PC-3 (cell line): Measurements from ENCODE around the gene ATF7. TPM values are rescaled to one million over a fixed set of nuclear protein-coding genes. Genes with fewer than 3 reads are reported as not detected.
A peak's percentile ranks its signal among the peaks of the same experiment; 100 is the strongest.

Source experiments
- ATAC-seq: fragments of 200-7000 bp; cut with Tn5 transposase; 2 replicates; pipeline ENCODE4 v1.9.1; 2020; ENCODE audit warnings: mild to moderate bottlenecking, moderate library complexity
- BruUV-seq: library from RNA; stranded (reverse); fragments of 400-500 nt; replicated peaks from 2 replicates; lab custom pipeline; 2021; lab: Mats Ljungman, UMichigan
- CTCF ChIA-PET: fragments of 300-600 bp; sonication (Branson Sonifier 250); formaldehyde crosslinking; loops from one replicate; lab custom pipeline; 2022; ENCODE audit warnings: antibody characterized with exemption; lab: Charles Lee
- POLR2A ChIA-PET: fragments of 300-600 bp; sonication (Branson Sonifier 250); formaldehyde crosslinking; loops from one replicate; lab custom pipeline; 2022; ENCODE audit warnings: antibody characterized with exemption; ENCODE audit not compliant: unreplicated experiment; lab: Charles Lee
- DNase-seq: peaks from one replicate; pipeline ENCODE4 v3.0.0-alpha.2; 2015
- H2AFZ ChIP-seq: fragments of 300-600 bp; sonication (generic); 2 replicates; pipeline ENCODE4 v1.6.0; 2016; ENCODE audit warnings: antibody characterized with exemption, low read length
- H3F3A ChIP-seq: fragments of 300-600 bp; sonication (generic); one replicate; pipeline ENCODE4 v1.6.0; 2017; ENCODE audit warnings: antibody characterized with exemption, low read length, control low read depth, mild to moderate bottlenecking; ENCODE audit not compliant: unreplicated experiment
- H3K27ac ChIP-seq: fragments of 300-600 bp; sonication (generic); 2 replicates; pipeline ENCODE4 v1.5.1; 2016; ENCODE audit warnings: mild to moderate bottlenecking, low read length
- H3K27me3 ChIP-seq: fragments of 300-600 bp; sonication (generic); 2 replicates; pipeline ENCODE4 v1.6.1; 2016; ENCODE audit warnings: low read length, mixed read lengths
- H3K36me3 ChIP-seq: fragments of 300-600 bp; sonication (generic); 2 replicates; pipeline ENCODE4 v1.6.1; 2016; ENCODE audit warnings: low read depth, mixed run types, low read length, mixed read lengths
- H3K4me1 ChIP-seq: fragments of 300-600 bp; sonication (generic); 2 replicates; pipeline ENCODE4 v1.5.1; 2016; ENCODE audit warnings: low read length; ENCODE audit not compliant: insufficient read depth
- H3K4me2 ChIP-seq: fragments of 300-600 bp; sonication (generic); 2 replicates; pipeline ENCODE4 v1.6.0; 2016; ENCODE audit warnings: low read length
- H3K4me3 ChIP-seq: fragments of 300-600 bp; sonication (generic); 2 replicates; pipeline ENCODE4 v1.5.1; 2016; ENCODE audit warnings: mild to moderate bottlenecking, low read length, mixed read lengths
- H3K79me2 ChIP-seq: fragments of 300-600 bp; sonication (generic); 2 replicates; pipeline ENCODE4 v1.6.1; 2017; ENCODE audit warnings: low read length, mixed read lengths
- H3K9ac ChIP-seq: fragments of 300-600 bp; sonication (generic); 2 replicates; pipeline ENCODE4 v1.6.0; 2016; ENCODE audit warnings: mild to moderate bottlenecking, low read length
- H3K9me2 ChIP-seq: fragments of 300-600 bp; sonication (generic); replicated peaks from 2 replicates; pipeline ENCODE4 v1.6.1; 2016; ENCODE audit warnings: mixed run types, low read length, mixed read lengths
- H3K9me3 ChIP-seq: fragments of 300-600 bp; sonication (generic); 2 replicates; pipeline ENCODE4 v1.6.1; 2016; ENCODE audit warnings: low read length, mixed read lengths
- H4K20me1 ChIP-seq: fragments of 300-600 bp; sonication (generic); 2 replicates; pipeline ENCODE4 v1.6.1; 2016; ENCODE audit warnings: low read length, mixed read lengths
- EZH2 ChIP-seq: fragments of 300-600 bp; sonication (generic); IDR thresholded peaks from one replicate; pipeline ENCODE4 v1.6.1; 2017; ENCODE audit warnings: antibody characterized with exemption, mild to moderate bottlenecking, low read length; ENCODE audit not compliant: unreplicated experiment
- EZH2phosphoT487 ChIP-seq: fragments of 300-600 bp; sonication (generic); IDR thresholded peaks from 2 replicates; pipeline ENCODE4 v1.6.1; 2018; ENCODE audit warnings: mild to moderate bottlenecking, antibody characterized with exemption, low read length, borderline replicate concordance
- intact Hi-C: fragments of 100-400 bp; cut with micrococcal nuclease; formaldehyde crosslinking; loops from 2 replicates; pipeline ENCODE4 v1.9.0; 2023
- total RNA-seq: library from RNA; depleted of rRNA; stranded (reverse); fragments of >200 nt; gene quantifications from 2 replicates; pipeline ENCODE4 v1.2.3, GENCODE V29; 2014
- TF ChIP-seq, protein P1 (sequence below): fragments of 300-600 bp; sonication (generic); conservative IDR thresholded peaks from 2 replicates; pipeline ENCODE4 v1.5.1; 2017; ENCODE audit warnings: antibody characterized with exemption, low read depth, mild to moderate bottlenecking, low read length

Gene ATF7
- total RNA-seq, 1 experiment from 2014 or later, result 7.9 TPM

DNA sequence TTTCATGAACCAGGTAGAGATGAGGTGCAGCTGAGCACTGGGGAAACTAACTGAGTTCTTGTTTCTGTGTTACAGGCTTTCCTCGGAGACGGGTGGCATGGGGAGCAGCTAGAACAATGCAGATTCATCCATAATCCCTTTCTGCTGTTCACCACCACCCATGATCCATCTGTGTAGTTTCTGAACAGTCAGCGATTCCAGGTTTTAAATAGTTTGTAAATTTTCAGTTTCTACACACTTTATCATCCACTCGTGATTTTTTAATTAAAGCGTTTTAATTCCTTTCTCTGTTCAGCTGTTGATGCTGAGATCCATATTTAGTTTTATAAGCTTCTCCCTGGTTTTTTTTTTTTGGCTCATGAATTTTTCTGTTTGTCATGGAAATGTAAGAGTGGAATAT is 146.9 kb downstream of the ATF7 start:
- H3K79me2 ChIP-seq, result peaks cover 21% of the 10 kb centered on the region
- CTCF ChIA-PET, result interaction anchor here (0.5 to 1.0 kb wide), 5 partner anchors 19 to 213 kb away, joined by 4 to 16 read pairs (median 5); no protein-coding TSS in a partner anchor

DNA sequence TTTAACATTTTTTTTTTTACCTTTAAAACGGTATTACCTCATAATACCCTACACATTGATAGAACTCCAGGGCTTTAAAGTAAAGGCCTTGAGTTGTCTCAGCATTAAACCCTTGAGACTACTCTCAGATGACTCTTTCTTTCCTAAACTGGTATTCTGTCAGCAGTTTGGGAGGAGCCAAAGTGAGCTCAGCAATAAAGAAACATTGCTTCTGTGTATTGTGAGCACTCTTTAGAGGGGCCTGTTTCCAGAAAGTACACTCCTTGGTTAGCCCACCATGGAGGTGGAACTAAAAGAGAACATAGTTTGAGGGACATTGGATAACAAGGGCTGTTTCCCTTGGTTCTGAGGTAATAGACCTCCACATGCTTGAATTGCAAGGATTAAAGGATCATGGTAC is 147.3 kb downstream of the ATF7 start:
- H4K20me1 ChIP-seq, result peaks cover 68% of the 10 kb centered on the region
- no peak overlapping the region for H3K4me2 ChIP-seq
- POLR2A ChIA-PET, result interaction anchor here (0.6 to 1.0 kb wide), 2 partner anchors 14 to 22 kb away, joined by 5 to 8 read pairs; partner anchors contain the start of gene TARBP2
- H3K79me2 ChIP-seq, result peaks cover 26% of the 10 kb centered on the region
- H3K9me3 ChIP-seq, result no peaks in the 10 kb centered on the region
- no peak overlapping the region for H3K9ac ChIP-seq
- H3K27ac ChIP-seq, result no peak overlapping the region
- no TSS peak for BruUV-seq
- no peak for DNase-seq
- no peak overlapping the region for H2AFZ ChIP-seq
- no peak overlapping the region for H3K4me3 ChIP-seq
- intact Hi-C loops, result no loop called here
- no peak for ATAC-seq
- peaks cover 31% of the 10 kb centered on the region for H3F3A ChIP-seq
- no peak for TF ChIP-seq EZH2
- TF ChIP-seq, protein P1, sequence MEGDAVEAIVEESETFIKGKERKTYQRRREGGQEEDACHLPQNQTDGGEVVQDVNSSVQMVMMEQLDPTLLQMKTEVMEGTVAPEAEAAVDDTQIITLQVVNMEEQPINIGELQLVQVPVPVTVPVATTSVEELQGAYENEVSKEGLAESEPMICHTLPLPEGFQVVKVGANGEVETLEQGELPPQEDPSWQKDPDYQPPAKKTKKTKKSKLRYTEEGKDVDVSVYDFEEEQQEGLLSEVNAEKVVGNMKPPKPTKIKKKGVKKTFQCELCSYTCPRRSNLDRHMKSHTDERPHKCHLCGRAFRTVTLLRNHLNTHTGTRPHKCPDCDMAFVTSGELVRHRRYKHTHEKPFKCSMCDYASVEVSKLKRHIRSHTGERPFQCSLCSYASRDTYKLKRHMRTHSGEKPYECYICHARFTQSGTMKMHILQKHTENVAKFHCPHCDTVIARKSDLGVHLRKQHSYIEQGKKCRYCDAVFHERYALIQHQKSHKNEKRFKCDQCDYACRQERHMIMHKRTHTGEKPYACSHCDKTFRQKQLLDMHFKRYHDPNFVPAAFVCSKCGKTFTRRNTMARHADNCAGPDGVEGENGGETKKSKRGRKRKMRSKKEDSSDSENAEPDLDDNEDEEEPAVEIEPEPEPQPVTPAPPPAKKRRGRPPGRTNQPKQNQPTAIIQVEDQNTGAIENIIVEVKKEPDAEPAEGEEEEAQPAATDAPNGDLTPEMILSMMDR, result no peak
- no peak for TF ChIP-seq EZH2phosphoT487
- H3K4me1 ChIP-seq, result no peaks in the 10 kb centered on the region
- CTCF ChIA-PET, result interaction anchor here (0.5 to 1.0 kb wide), 5 partner anchors 20 to 213 kb away, joined by 4 to 16 read pairs (median 5); no protein-coding TSS in a partner anchor
- H3K36me3 ChIP-seq, result peaks cover 80% of the 10 kb centered on the region
- no peaks in the 10 kb centered on the region for H3K9me2 ChIP-seq
- H3K27me3 ChIP-seq, result no peaks in the 10 kb centered on the region

More for the DNA sequence above, 146.9 kb downstream of the ATF7 start:
- BruUV-seq, result no TSS peak
- intact Hi-C loops, result no loop called here
- TF ChIP-seq, protein P1, result no peak
- TF ChIP-seq EZH2 (no peak), EZH2phosphoT487 (no peak)
- no peaks in the 10 kb centered on the region for H3K4me1 ChIP-seq
- no peak overlapping the region for H3K27ac ChIP-seq
- no peak overlapping the region for H3K4me3 ChIP-seq
- POLR2A ChIA-PET, result interaction anchor here (0.6 kb wide), 1 partner anchor 14 kb away, joined by 8 read pairs; no protein-coding TSS in a partner anchor
- peaks cover 63% of the 10 kb centered on the region for H4K20me1 ChIP-seq
- no peak for ATAC-seq
- H3K27me3 ChIP-seq, result no peaks in the 10 kb centered on the region
- DNase-seq, result no peak
- no peak overlapping the region for H3K4me2 ChIP-seq
- no peak overlapping the region for H3K9ac ChIP-seq
- no peaks in the 10 kb centered on the region for H3K9me3 ChIP-seq
- no peak overlapping the region for H2AFZ ChIP-seq
- peaks cover 75% of the 10 kb centered on the region for H3K36me3 ChIP-seq
- H3F3A ChIP-seq, result peaks cover 31% of the 10 kb centered on the region
- no peaks in the 10 kb centered on the region for H3K9me2 ChIP-seq

DNA sequence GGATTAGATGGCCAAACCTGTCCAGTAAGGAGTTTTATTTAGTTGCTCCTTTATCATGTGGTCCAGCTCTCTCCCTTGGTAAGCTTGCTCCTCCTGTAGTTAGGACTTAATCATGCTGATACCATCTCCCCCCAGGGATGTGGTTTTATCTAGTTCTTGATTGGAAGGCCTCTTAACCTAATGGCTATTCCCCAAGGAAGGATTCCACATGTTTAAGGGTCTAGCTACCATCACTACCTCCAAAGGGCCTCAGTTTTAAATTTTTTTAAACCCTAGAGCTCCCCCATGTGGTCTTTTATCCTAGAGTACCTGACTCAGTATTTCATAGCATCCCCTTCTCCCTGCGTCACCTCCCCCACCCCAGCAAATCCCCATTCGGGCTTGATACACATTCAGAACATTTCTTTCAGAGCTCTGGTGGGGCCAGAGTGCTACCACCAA is 149.4 kb downstream of the ATF7 start:
- Histone ChIP-seq H3K9ac (no peak overlapping the region), H3K79me2 (peaks cover 40% of the 10 kb centered on the region), H3K4me3 (no peak overlapping the region), H3F3A (peaks cover 21% of the 10 kb centered on the region), H3K9me2 (no peaks in the 10 kb centered on the region), H3K36me3 (peaks cover 90% of the 10 kb centered on the region), H3K9me3 (no peaks in the 10 kb centered on the region), H4K20me1 (peaks cover 74% of the 10 kb centered on the region), H2AFZ (no peak overlapping the region), H3K27me3 (no peaks in the 10 kb centered on the region), H3K27ac (no peak overlapping the region), H3K4me1 (no peaks in the 10 kb centered on the region), H3K4me2 (no peak overlapping the region)
- DNase-seq (peak; percentile 48), ATAC-seq (peak; percentile 40)
- intact Hi-C loops, result no loop called here
- CTCF ChIA-PET, result interaction anchor here (0.6 to 1.3 kb wide), 6 partner anchors 32 to 132 kb away, joined by 3 to 4 read pairs (median 4); no protein-coding TSS in a partner anchor
- BruUV-seq, result no TSS peak
- POLR2A ChIA-PET, result interaction anchor here (0.6 kb wide), 1 partner anchor 16 kb away, joined by 10 read pairs; no protein-coding TSS in a partner anchor
- no peak for TF ChIP-seq EZH2phosphoT487
- TF ChIP-seq EZH2, result no peak
- TF ChIP-seq, protein P1, result peak; percentile 61
